Mesenteric fat pad (tissue), 1 donor: ENCODE data around the gene DSCAM. TPM values are rescaled to one million over a fixed set of nuclear protein-coding genes. Genes with fewer than 3 reads are reported as not detected.
"Not testable (repeated sequence)": the region's sequence is repeated elsewhere in the genome, so short reads cannot be mapped to it uniquely, and the experiment has no call there.

Experiments
- DNase-seq: peaks from one replicate; pipeline ENCODE4 v3.0.0-alpha.2; 2020; ENCODE audit warnings: low spot score
- long read RNA-seq: library from polyadenylated mRNA; unstranded; transcript quantifications from one replicate; pipeline ENCODE4 v2.0.0, GENCODE V29; 2020
- total RNA-seq: library from RNA; stranded (reverse); fragmentation: NEBNext Ultra II Directional; extraction: Animal tissue kit (Norgen Biotek cat#: 25700); gene quantifications from one replicate; pipeline ENCODE4 v1.2.1, GENCODE V29; 2021
- donor health status: DM: yes; HTN: yes; CAD: no.

DSCAM gene, protein sequence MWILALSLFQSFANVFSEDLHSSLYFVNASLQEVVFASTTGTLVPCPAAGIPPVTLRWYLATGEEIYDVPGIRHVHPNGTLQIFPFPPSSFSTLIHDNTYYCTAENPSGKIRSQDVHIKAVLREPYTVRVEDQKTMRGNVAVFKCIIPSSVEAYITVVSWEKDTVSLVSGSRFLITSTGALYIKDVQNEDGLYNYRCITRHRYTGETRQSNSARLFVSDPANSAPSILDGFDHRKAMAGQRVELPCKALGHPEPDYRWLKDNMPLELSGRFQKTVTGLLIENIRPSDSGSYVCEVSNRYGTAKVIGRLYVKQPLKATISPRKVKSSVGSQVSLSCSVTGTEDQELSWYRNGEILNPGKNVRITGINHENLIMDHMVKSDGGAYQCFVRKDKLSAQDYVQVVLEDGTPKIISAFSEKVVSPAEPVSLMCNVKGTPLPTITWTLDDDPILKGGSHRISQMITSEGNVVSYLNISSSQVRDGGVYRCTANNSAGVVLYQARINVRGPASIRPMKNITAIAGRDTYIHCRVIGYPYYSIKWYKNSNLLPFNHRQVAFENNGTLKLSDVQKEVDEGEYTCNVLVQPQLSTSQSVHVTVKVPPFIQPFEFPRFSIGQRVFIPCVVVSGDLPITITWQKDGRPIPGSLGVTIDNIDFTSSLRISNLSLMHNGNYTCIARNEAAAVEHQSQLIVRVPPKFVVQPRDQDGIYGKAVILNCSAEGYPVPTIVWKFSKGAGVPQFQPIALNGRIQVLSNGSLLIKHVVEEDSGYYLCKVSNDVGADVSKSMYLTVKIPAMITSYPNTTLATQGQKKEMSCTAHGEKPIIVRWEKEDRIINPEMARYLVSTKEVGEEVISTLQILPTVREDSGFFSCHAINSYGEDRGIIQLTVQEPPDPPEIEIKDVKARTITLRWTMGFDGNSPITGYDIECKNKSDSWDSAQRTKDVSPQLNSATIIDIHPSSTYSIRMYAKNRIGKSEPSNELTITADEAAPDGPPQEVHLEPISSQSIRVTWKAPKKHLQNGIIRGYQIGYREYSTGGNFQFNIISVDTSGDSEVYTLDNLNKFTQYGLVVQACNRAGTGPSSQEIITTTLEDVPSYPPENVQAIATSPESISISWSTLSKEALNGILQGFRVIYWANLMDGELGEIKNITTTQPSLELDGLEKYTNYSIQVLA (N-terminal part only)
- total RNA-seq: not detected
- long read RNA-seq: 0 reads

DNA sequence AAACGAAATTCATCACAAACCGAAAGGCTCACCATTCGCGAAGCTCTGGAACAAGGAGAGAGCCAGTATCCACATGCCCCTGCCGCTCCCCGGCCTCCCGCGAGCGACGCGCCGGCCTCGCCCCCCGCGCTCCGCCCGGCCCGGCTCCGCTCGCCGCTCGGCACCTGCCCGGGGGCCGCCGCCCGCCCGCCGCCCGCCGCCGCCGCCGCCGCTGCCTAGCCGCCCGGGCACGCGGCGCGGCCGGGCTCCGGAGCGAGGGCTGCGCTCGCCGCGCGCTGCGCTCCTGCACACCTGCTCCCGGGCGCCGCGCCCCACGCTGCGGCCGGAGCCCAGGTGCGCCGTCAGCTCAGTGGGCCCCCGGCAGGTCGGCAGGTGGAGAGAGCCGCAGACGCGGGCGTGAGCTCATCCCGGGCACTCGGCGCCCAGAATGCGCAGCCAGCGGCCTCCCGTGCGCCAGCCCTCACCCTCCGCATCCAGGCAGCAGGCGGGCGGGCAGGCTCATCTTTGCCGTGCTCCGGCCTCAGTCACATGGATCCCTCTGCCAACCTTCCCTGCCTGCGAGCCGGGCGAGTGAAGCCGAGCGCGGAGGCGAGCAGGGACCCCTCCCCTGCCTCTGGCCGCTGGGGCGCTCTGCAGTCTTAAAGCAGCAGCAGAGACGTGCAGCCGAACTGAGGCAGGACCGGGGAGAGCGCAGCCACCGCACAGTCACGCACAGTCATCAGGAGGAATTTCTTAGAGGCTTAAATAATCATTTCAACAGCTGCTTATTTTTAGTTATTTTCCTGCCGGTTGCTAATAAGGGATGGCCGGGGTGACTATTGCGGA is at the start of gene DSCAM:
TSS of gene DSCAM (minus strand) at position 572 of the 825 bp plus-strand sequence. CDS start at position 75, 497 bp downstream.
- no peak for DNase-seq

DNA sequence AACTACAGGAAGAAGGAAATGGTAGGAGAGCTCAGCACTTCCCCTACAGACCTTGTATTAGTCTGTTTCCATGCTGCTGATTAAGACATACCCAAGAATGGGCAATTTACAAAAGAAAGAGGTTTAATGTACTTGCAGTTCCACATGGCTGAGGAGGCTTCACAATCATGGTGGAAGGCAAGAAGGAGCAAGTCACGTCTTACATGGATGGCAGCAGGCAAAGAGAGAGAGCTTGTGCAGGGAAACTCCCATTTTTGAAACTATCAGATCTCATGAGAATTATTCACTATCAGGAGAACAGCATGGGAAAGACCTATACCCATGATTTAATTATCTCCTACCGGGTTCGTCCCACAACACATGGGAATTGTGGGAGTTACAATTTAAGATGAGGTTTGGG is 48.7 kb upstream of the DSCAM start:
- not testable (repeated sequence) for DNase-seq

DNA sequence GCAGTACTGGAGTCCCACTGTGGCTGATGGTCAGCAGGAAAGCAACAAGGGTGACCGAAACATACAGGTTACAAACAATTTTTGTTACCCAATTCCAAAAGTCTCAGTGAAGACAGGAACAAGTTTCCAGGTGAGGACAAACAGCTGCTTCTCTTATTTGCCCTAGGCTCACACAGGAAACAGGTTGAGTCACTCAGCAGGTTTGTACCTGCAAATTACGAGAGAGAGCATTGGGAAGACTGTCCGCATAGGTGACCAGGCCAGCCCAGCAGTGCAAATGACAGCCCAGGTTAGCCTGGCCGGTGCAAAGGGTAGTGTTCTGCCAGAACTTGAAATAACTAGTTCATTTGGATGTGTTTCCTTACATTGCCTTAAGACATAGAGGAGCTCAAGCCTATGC is 40.0 kb upstream of the DSCAM start:
- DNase-seq: no peak

DNA sequence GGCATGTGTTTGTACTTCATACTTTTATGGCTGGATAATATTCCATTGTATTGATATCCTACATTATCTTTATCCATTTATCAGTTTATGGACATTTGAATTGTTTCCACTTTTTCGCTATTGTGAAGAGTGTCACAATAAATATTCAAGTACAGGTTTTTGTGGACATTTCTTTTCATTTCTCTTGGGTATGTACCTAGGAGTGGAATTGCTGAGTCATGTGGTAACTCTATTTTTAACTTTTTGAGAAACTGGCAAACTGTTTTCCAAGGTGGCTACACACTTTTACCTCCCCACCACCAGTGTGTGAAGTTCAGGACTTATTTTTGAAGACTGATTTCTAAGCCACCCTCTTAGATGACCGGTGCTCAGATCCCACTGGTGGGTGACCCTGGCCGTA is 39.0 kb upstream of the DSCAM start:
- no peak for DNase-seq

DNA sequence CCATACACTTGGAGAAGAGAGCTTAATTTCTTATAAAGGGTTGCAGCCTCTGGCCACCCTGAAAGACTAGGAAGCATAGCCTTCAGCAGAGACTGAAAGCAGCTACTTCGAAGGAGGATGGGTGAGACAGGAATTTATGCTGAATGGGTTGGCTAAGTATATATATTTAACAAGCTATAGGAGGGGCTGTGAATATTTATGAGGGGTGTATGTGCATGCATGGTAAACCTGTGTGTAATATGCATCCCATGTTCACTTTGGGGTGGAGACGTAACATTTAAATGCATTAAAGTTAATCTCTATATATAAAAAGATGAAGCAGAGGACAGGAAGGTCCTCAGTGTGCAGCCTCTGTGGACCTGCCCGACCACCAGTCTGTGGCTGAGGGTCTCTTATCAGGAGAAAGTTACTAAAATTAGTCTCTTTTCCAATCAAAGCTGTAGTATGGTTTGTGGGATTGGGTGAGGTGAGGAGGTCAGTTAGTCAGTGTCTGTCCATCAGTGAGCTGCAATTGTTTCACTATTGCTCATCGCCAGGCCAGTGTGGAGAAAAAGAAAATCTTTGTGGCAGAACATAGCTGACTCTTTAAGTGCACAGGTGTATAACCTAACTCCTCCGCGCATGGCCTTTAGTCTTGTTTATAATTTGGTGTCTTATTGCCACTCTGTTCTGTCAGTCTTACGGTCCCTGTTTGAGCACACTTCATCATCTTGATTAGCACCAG is 35.4 kb upstream of the DSCAM start:
- DNase-seq: no peak

DNA sequence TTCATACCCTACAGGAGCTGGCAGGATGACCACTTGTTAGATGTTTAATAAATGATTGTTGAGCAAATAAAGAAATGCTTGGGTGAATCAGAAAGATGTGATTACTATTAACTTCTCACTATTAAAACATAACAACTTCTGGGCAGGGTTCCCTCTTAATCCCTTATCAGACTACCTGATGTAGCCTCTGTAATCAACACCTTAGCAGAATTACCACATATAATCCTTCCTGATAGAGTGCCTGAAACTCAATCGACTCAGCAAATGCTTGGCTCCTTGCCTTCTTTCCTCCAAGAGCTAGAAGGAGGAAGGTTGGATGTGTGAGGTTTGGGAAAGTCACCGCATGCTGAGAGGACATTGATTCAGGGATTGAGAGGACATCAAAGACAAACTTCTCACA is 34.8 kb upstream of the DSCAM start:
- DNase-seq: no peak

DNA sequence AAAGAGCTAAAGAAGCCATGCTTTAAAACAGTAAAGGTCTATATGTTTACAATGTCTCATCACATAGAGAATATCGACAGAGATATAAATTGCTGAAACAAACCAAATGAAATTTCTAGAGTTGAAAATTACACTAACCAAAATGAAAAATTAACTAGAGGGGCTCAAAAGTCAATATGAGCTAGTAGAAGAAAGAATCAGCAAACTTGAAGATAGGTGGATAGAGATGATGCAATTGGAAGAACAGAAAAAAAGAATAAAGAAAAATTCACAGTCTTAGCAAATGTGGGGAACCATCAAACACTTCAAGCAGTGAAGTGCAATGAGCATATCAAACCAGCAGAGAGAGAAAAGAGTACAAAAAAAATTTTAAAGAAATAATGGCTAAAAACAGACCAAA is 24.1 kb upstream of the DSCAM start:
- no peak for DNase-seq

DNA sequence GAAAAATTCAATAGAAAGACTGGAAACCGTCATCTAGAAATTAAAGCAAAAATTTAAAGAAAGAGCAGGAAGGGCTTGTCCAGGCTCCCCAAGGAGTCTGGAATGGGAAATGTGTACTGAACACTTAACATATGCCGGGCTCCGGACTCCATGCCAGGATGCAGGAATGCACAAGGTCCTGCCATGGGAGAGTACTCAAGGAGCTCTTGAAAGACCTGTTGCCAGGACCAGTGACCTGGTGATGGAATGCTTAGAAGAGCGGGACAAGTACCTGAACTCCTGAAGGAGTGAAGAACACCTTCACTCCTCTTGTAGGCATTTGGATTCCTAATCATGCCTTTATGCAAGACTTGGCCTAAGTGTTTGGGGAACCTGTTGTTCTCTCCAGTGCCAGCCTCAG is 16.9 kb upstream of the DSCAM start:
- DNase-seq: no peak

DNA sequence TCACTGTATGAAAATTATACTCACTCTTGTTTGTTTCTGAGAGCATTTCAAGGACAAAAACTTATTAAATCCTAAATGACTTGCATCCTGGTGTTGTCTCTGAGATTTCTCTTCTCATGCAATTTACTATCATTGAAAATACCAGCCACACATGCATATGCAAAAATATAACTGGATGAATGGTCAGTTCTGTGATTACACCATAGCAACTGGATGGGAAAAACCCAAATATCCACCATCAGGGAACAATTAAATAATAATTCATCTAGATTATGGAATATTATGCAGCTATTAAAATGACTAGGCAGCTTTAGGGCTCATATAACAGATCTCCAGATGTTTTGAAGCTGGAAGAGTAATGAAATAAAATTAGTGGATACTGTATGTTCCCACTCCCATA is 11.6 kb upstream of the DSCAM start:
- no peak for DNase-seq

DNA sequence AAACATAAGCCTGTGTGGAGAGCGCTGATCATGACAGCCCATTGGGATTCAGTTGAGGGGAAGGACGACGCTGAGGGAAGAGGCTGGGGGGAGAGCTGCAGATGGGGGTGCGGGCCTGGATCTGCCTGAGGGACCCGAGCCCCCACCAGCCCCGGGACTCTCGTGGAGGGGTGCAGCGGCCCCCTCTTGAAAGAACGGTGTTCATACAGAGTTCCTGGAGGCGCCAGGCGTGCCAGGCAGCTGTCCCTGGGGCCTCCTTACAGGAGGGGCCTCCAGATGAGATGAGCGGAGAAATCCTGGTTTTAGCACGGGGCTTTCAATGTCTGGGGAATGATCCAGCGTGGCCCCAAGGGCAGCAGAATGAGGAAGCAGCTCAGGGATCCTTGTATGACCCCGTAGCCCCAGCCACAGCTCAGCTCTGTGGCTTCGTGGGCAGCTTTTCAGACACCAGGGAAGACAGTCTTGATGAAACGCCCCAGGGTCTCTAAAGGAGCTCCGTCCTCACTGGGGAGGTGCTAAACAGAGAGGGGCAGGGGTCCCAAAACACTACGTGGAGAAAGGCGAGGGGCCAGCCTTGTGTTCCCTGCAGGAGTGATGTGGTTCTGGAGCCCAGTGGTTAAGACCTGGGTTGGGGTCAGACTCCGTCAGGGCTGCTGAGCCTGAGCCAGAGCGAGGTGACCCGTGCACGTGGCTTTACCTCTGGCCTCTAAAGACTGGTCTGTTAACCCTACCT is 7.2 kb upstream of the DSCAM start:
- DNase-seq: no peak

DNA sequence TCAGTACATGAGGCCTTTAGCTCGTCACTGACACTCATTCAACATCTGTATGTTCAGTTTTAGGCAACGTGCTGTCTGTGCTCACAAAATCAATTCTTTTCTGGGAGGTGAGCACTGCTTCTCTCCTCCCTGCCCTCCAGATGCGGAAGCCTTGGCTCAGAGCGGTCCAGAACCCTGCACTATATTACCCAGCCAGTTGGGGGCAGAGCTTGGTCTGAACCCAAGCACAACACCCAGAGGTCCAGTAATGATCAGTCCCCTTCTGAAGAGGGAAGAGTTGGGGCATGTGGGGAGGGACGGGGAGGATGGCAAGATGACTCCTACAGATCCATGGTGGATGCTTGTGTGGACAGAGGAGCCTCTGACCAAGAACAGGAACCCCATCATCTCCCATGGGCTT is 5.6 kb upstream of the DSCAM start:
- DNase-seq: no peak

DNA sequence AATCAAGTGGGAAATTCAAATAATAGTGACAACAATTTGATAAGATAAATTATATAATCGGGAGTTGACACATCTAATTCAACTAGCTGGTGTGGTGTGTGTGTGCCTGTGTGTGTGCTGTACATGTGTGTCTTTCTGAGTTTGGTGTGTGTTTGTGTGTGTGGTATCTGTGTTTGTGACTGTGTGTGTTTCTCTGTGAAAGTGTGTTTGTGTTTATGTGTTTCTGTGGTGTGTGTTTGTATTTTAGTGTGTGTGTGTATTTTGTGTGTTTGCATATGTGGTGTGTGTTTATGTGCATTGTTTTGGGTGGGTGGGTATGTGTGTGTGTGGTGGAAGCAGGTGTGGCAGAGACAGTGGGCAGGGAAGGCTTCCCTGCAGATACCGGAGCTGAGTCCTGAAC is 4.8 kb upstream of the DSCAM start:
- DNase-seq: no peak

DNA sequence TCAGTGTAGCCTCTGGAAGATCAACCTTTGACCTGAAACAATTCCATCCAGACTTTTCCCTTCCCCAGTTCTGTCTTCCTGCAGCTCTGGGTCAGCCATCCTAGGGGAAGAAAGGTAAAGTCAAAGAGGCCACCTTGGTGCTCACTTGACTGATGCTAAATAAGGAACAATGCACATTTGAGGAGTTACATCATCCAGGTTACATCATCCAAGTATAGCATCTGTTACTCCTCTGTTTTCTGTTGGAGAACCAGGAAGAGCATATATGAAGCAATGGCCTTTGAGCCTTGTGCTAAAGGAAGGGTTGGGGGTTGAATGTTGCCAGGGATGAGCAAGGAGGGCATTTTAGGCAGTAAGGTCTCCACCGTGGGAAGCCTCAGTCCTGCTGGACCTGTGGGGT is 3.1 kb upstream of the DSCAM start:
- no peak for DNase-seq

DNA sequence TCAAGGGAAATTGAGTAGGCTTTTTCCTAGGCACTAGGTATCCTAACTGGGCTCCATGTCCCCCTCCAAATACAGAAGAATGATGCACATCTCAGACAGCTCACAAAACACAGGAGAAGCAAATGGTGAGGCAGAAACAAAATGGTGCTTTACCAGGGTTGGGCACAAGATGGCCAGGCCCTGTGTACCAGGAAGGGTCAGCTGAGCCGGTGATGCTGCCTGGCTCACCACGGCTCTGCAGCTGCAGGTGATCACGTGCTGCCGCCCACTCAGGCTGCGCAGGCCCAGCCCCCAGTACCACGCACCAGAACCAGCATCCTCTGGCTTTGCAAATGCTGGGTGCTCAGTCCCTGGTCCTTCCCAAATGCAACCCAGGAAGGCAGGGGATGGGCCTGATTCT is 993 bp upstream of the DSCAM start:
- DNase-seq: no peak

DNA sequence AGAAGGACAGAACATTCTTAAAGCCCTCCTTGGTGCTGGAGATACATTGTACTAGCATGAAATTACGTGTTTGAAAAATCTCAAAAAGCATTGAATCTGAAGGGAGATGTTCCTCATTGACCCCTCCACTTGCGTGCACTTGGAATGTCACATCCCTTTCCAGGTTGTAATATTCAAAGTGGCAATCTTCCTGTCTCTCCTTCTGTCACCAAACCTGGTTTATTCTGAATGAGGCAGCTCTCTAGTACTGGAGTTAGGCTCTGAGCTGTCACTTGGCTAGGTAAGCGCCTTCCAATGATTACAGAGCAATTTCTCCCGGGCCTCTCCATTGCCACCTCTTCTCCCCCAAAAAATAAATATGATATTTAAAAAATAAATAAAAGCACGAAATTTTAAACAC is 855 bp downstream of the DSCAM start:
- DNase-seq: no peak

DNA sequence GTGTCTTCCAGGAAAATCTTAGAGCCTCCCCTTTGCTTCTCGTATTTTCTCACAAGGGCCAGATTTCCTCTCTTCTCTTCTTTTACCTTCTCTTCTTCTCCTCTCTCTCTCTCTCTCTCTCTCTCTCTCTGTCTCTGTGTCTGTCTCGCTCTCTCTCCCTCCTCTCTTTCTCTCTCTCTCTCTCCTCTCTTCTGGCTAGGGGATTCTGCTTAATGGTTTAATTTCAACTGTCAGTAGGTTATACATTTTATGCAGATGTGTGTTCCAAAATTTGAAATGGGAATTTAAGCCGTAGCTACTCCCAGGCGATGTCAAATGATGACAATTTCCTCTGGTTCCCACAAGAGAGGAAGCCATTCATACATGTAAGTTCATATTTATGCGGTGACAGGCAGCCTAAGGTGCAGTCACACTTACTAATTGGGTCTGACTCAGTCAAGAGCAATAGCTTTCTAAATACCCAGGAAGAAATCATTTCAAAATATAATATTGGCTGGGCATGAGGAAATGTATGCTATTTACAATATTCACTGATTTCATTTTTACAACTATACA is 1.4 kb downstream of the DSCAM start:
- DNase-seq: no peak

DNA sequence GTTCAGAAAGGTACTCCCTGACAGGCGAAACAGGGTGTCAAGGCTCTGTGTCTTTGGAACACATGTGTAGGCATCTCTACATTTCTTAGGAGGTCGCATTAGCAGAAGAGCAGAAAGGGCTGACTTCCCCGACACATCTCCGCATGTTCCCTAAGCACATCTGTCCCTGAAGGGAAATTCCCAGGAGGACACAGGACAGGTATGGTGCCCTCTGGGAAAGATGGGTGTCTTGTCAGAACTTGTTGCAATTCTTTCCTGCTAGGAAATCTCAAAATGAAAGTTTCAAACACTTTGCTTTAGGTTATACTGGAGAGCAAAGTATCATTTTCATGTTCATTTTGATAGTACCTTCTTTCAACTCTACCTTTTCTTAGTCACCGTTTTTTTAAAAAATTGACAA is 2.0 kb downstream of the DSCAM start:
- no peak for DNase-seq

DNA sequence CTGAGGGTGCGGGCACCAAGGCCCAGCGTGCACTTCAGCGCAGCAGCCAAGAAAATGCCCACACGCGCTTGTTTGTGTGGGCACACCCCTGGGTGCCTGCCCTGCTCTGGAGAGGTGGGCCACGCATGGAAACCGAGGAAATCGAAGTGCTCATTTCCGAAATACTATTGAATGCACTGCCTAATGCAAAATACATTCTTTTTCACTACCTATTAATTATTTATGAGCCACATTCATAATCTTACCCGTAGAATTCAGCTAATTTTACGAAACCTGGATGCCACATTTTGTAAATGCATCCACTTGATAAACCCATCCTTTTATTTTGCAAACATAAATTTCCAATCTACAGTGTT is 4.8 kb downstream of the DSCAM start:
- DNase-seq: no peak

DNA sequence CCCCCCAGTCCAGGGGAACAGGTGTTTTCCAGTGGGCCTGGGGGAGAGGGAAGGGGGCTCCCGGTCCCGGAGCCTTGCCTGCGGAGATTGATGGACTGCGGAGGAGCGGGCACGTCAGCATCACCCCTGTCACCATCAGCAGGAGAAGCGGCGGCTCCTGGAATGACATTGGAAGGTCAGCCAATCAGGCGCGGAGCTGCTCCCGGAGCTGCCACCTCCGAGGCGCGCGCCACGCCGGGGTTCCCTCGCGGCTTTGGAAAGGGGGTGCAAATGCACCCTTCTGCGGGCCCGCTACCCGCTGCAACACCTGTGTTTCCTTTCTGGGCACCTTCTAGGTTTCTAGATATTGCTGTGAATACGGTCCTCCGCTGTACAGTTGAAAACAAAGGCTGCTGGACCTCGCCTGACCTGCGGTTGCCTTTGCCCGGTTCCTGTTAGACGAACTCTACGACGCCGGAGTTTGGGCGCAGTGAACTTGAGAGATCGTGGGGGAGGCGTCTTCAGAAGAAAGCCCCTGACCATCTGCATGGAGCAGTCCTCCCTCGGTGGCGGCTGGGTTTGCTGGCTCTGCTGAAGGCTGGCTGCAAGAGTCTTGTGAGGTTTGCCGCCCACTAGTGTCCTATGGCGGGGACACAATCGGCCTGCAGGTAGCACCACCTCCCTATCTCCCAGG is 5.3 kb downstream of the DSCAM start:
- no peak for DNase-seq
